Measurements from ENCODE around the gene TRERF1.

- TF ChIP-seq CTCF (IDR thresholded peaks at IDR 0.05) (no peak), POLR2A (IDR thresholded peaks at IDR 0.05) (no peak)
These were observed 20.0 kb upstream of the TRERF1 start for GRCh38 chr6:42471714-42472113.

Data from testis (tissue), 2 donors.